HepG2 (cell line): ENCODE measurements around the gene ZBTB46. TPM values are rescaled to one million over a fixed set of nuclear protein-coding genes. Genes with fewer than 3 reads are reported as not detected.

ENCODE experiments used
- ASH2L ChIP-seq: fragments of 300-600, 200-600 bp; sonication (generic); IDR thresholded peaks from 2 replicates; pipeline ENCODE4 v1.7.0; 2017; ENCODE audit warnings: low read depth, mild to moderate bottlenecking, moderate library complexity, mixed read lengths, low read length; ENCODE audit not compliant: insufficient read length
- ATF7-NPFF ChIP-seq: sonication (generic); formaldehyde crosslinking; IDR thresholded peaks from 2 replicates; pipeline ENCODE4 v1.8.1; 2023; ENCODE audit warnings: mild to moderate bottlenecking, low read depth, missing genetic modification reagents, moderate library complexity
- EHMT2 ChIP-seq: fragments of 200-600 bp; sonication (generic); IDR thresholded peaks from 2 replicates; pipeline ENCODE4 v1.7.0; 2017; ENCODE audit warnings: antibody characterized with exemption, low read depth, low read length, borderline replicate concordance
- KDM1A ChIP-seq: IDR thresholded peaks from 2 replicates; pipeline ENCODE4 v1.6.1; 2016; ENCODE audit warnings: missing compliant biosample characterization
- MEF2D ChIP-seq: sonication (generic); formaldehyde crosslinking; IDR thresholded peaks from 2 replicates; pipeline ENCODE4 v1.5.1; 2020; ENCODE audit warnings: mild to moderate bottlenecking, missing genetic modification reagents
- NBN ChIP-seq: fragments of 450-650 bp; conservative IDR thresholded peaks from 2 replicates; pipeline ENCODE4 v1.6.1; 2017
- NR3C1 ChIP-seq: sonication (generic); formaldehyde crosslinking; IDR thresholded peaks from 2 replicates; pipeline ENCODE4 v1.4.0; 2020; ENCODE audit warnings: missing genetic modification reagents
- POLR2A ChIP-seq, 2 experiments: IDR thresholded peaks; 2 replicates each; pipeline ENCODE4 v1.6.1; 2011; ENCODE audit warnings: low read depth in 2 of 2, low read length in 2 of 2, mild to moderate bottlenecking in 1 of 2, moderate library complexity in 1 of 2; ENCODE audit not compliant: insufficient read depth in 1 of 2
- RXRB ChIP-seq: IDR thresholded peaks from 2 replicates; pipeline ENCODE4 v1.6.1; 2016; ENCODE audit warnings: borderline replicate concordance, missing genetic modification reagents, missing compliant biosample characterization
- SP4 ChIP-seq: sonication (generic); formaldehyde crosslinking; IDR thresholded peaks from 2 replicates; pipeline ENCODE4 v1.8.1; 2023; ENCODE audit warnings: mild to moderate bottlenecking, missing genetic modification reagents
- ZFX ChIP-seq: sonication (generic); formaldehyde crosslinking; IDR thresholded peaks from 2 replicates; pipeline ENCODE4 v1.4.0; 2020; ENCODE audit warnings: mild to moderate bottlenecking, low read depth, missing genetic modification reagents, moderate library complexity
- ZNF562 ChIP-seq: sonication (generic); formaldehyde crosslinking; IDR thresholded peaks from 2 replicates; pipeline ENCODE4 v1.8.0; 2022; ENCODE audit warnings: missing genetic modification reagents, borderline replicate concordance
- ZNF574 ChIP-seq: sonication (generic); formaldehyde crosslinking; IDR thresholded peaks from 2 replicates; pipeline ENCODE4 v1.4.0; 2020; ENCODE audit warnings: missing genetic modification reagents
- ZNF597 ChIP-seq: sonication (generic); formaldehyde crosslinking; IDR thresholded peaks from 2 replicates; pipeline ENCODE4 v1.5.0; 2020; ENCODE audit warnings: missing genetic modification reagents
- ZNF598 ChIP-seq: sonication (generic); formaldehyde crosslinking; IDR thresholded peaks from 2 replicates; pipeline ENCODE4 v1.5.1; 2020; ENCODE audit warnings: mild to moderate bottlenecking, missing genetic modification reagents, borderline replicate concordance
- ZNF841 ChIP-seq: sonication (generic); formaldehyde crosslinking; IDR thresholded peaks from 2 replicates; pipeline ENCODE4 v1.8.1; 2023; ENCODE audit warnings: missing genetic modification reagents, borderline replicate concordance
- ZSCAN25 ChIP-seq: sonication (generic); formaldehyde crosslinking; IDR thresholded peaks from 2 replicates; pipeline ENCODE4 v1.8.0; 2022; ENCODE audit warnings: mild to moderate bottlenecking, missing genetic modification reagents
- polyA plus RNA-seq, 8 experiments: library from polyadenylated mRNA; depleted of rRNA in 3 of 8; stranded (reverse) in 7 of 8; unstranded in 1 of 8; fragments of >200 nt; fragmentation: Illumina TruSeq in 4 of 8; extraction: Trizol in 4 of 8; gene quantifications; 2 replicates each; pipeline versions ENCODE4 v1.2.1 to v1.2.3, GENCODE V29; 2011 to 2016; ENCODE audit warnings: low read depth in 4 of 8, missing spikeins in 1 of 8, mixed read lengths in 1 of 8; ENCODE audit not compliant: insufficient read depth in 1 of 8
- total RNA-seq, 5 experiments: library from RNA; depleted of rRNA; stranded (reverse); fragments of >200 nt; fragmentation: Illumina TruSeq; extraction: Trizol; gene quantifications; 2 replicates each; pipeline ENCODE4 v1.2.3, GENCODE V29; 2016; ENCODE audit warnings: low read depth in 1 of 5
- TF ChIP-seq, protein P1 (sequence below): sonication (generic); formaldehyde crosslinking; IDR thresholded peaks from 2 replicates; pipeline ENCODE4 v1.4.0; 2020; ENCODE audit warnings: mild to moderate bottlenecking, missing genetic modification reagents
- TF ChIP-seq, protein P2 (sequence below): sonication (generic); formaldehyde crosslinking; IDR thresholded peaks from 2 replicates; pipeline ENCODE4 v1.5.0; 2020; ENCODE audit warnings: mild to moderate bottlenecking, missing genetic modification reagents
- TF ChIP-seq, protein P3 (sequence below): sonication (generic); formaldehyde crosslinking; IDR thresholded peaks from 2 replicates; pipeline ENCODE4 v1.8.0; 2022; ENCODE audit warnings: mild to moderate bottlenecking, missing genetic modification reagents, moderate library complexity

ZBTB46 gene
- total and polyA plus RNA-seq, 2 of the 13 experiments (the other 11 are each of a cell fraction or from before 2014, with no cell fraction given) = 1.6 to 13.5 TPM

GRCh38 chr20:63831993-63832686 is 1.1 kb upstream of the ZBTB46 start (continued):
- TF ChIP-seq ZNF574 = peak; percentile 23; the same call in 1 of the 2 replicates
- TF ChIP-seq NR3C1 (CRISPR knock-in tag) = no peak
- peak; percentile 86 for TF ChIP-seq ZSCAN25 (CRISPR knock-in tag)
- peak; percentile 89; the same call in 1 of the 2 replicates for TF ChIP-seq ZNF598 (CRISPR knock-in tag)
- TF ChIP-seq, protein P1, sequence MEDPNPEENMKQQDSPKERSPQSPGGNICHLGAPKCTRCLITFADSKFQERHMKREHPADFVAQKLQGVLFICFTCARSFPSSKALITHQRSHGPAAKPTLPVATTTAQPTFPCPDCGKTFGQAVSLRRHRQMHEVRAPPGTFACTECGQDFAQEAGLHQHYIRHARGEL (CRISPR knock-in tag) = peak; percentile 91; the same call in 1 of the 2 replicates
- TF ChIP-seq, protein P2, sequence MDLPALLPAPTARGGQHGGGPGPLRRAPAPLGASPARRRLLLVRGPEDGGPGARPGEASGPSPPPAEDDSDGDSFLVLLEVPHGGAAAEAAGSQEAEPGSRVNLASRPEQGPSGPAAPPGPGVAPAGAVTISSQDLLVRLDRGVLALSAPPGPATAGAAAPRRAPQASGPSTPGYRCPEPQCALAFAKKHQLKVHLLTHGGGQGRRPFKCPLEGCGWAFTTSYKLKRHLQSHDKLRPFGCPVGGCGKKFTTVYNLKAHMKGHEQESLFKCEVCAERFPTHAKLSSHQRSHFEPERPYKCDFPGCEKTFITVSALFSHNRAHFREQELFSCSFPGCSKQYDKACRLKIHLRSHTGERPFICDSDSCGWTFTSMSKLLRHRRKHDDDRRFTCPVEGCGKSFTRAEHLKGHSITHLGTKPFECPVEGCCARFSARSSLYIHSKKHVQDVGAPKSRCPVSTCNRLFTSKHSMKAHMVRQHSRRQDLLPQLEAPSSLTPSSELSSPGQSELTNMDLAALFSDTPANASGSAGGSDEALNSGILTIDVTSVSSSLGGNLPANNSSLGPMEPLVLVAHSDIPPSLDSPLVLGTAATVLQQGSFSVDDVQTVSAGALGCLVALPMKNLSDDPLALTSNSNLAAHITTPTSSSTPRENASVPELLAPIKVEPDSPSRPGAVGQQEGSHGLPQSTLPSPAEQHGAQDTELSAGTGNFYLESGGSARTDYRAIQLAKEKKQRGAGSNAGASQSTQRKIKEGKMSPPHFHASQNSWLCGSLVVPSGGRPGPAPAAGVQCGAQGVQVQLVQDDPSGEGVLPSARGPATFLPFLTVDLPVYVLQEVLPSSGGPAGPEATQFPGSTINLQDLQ (CRISPR knock-in tag) = no peak
- TF ChIP-seq ATF7-NPFF (CRISPR knock-in tag) = no peak; the same call in 1 of the 2 replicates
- TF ChIP-seq ZNF841 (CRISPR knock-in tag) = no peak
- TF ChIP-seq MEF2D (CRISPR knock-in tag) = peak; percentile 44; the same call in 1 of the 2 replicates
- no peak for TF ChIP-seq ZNF597 (CRISPR knock-in tag)
- TF ChIP-seq POLR2A (IDR thresholded peaks at IDR 0.05; ENCODE audit: insufficient read depth in 1 of 2, low read depth in 2 of 2, low read length in 2 of 2) = no peak; a peak in 1 of 4 replicates
- TF ChIP-seq ZFX = peak; percentile 87
- peak; percentile 13; the same call in 1 of the 2 replicates for TF ChIP-seq RXRB (CRISPR knock-in tag)
- 0 out of 2 replicates have a peak, but pooled peaks have one; percentile 15 for TF ChIP-seq KDM1A
- TF ChIP-seq ZNF562 = no peak
- peak; percentile 65 for TF ChIP-seq ASH2L
- TF ChIP-seq SP4 (CRISPR knock-in tag) = peak; percentile 75
- TF ChIP-seq, protein P3, sequence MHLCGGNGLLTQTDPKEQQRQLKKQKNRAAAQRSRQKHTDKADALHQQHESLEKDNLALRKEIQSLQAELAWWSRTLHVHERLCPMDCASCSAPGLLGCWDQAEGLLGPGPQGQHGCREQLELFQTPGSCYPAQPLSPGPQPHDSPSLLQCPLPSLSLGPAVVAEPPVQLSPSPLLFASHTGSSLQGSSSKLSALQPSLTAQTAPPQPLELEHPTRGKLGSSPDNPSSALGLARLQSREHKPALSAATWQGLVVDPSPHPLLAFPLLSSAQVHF (CRISPR knock-in tag) = no peak
- TF ChIP-seq EHMT2 = no peak
- no peak for TF ChIP-seq NBN
